H9 (cell line): Measurements from ENCODE around the gene PPP1CC. TPM values are rescaled to one million over a fixed set of nuclear protein-coding genes. Genes with fewer than 3 reads are reported as not detected.

Experiments
- DNase-seq: peaks from one replicate; pipeline ENCODE4 v3.0.0-alpha.2; 2017
- H2AFZ ChIP-seq: one replicate; pipeline ENCODE4 v1.6.1; 2013; ENCODE audit warnings: mild to moderate bottlenecking, low read length, control low read depth, moderate library complexity
- H2AK5ac ChIP-seq: 2 replicates; pipeline ENCODE4 v1.6.1; 2013; ENCODE audit warnings: low read length, control low read depth, mixed read lengths; ENCODE audit not compliant: insufficient read length
- H2BK120ac ChIP-seq: one replicate; pipeline ENCODE4 v1.6.1; 2013; ENCODE audit warnings: low read depth, mild to moderate bottlenecking, low read length, control low read depth, inconsistent platforms; ENCODE audit not compliant: poor library complexity, severe bottlenecking
- H2BK12ac ChIP-seq: 2 replicates; pipeline ENCODE4 v1.6.1; 2013; ENCODE audit warnings: low read length, control low read depth, mixed read lengths, low read depth; ENCODE audit not compliant: insufficient read length
- H2BK15ac ChIP-seq: 2 replicates; pipeline ENCODE4 v1.6.1; 2013; ENCODE audit warnings: low read depth, low read length, control low read depth
- H2BK20ac ChIP-seq: one replicate; pipeline ENCODE4 v1.6.1; 2013; ENCODE audit warnings: low read depth, mild to moderate bottlenecking, low read length, control low read depth, inconsistent platforms; ENCODE audit not compliant: poor library complexity, severe bottlenecking
- H2BK5ac ChIP-seq: 2 replicates; pipeline ENCODE4 v1.6.1; 2013; ENCODE audit warnings: low read length, control low read depth, mixed read lengths; ENCODE audit not compliant: insufficient read length
- H3K14ac ChIP-seq: 2 replicates; pipeline ENCODE4 v1.6.1; 2013; ENCODE audit warnings: low read length, control low read depth; ENCODE audit not compliant: insufficient read depth
- H3K18ac ChIP-seq: 2 replicates; pipeline ENCODE4 v1.6.1; 2013; ENCODE audit warnings: low read depth, mild to moderate bottlenecking, mixed read lengths, low read length, control low read depth; ENCODE audit not compliant: insufficient read length
- H3K23ac ChIP-seq: 2 replicates; pipeline ENCODE4 v1.6.1; 2013; ENCODE audit warnings: low read length, control low read depth, mixed read lengths, low read depth; ENCODE audit not compliant: insufficient read length
- H3K23me2 ChIP-seq: 2 replicates; pipeline ENCODE4 v1.6.1; 2013; ENCODE audit warnings: low read depth, mild to moderate bottlenecking, mixed read lengths, low read length, control low read depth; ENCODE audit not compliant: insufficient read length, poor library complexity, severe bottlenecking
- H3K27ac ChIP-seq: 2 replicates; pipeline ENCODE4 v1.5.1; 2013; ENCODE audit warnings: low read length, control low read depth, mixed read lengths, low read depth; ENCODE audit not compliant: insufficient read length
- H3K27me3 ChIP-seq: 2 replicates; pipeline ENCODE4 v1.6.1; 2013; ENCODE audit warnings: low read length, control low read depth, inconsistent platforms; ENCODE audit not compliant: insufficient read depth
- H3K4ac ChIP-seq: 2 replicates; pipeline ENCODE4 v1.6.1; 2013; ENCODE audit warnings: low read depth, mild to moderate bottlenecking, control low read depth, inconsistent platforms, low read length, moderate library complexity
- H3K4me1 ChIP-seq: 2 replicates; pipeline ENCODE4 v1.6.1; 2013; ENCODE audit warnings: low read length, control low read depth, inconsistent platforms; ENCODE audit not compliant: insufficient read depth
- H3K4me2 ChIP-seq: 2 replicates; pipeline ENCODE4 v1.6.1; 2013; ENCODE audit warnings: low read length, control low read depth, mixed read lengths; ENCODE audit not compliant: insufficient read length, insufficient read depth
- H3K56ac ChIP-seq: 2 replicates; pipeline ENCODE4 v1.6.1; 2013; ENCODE audit warnings: low read depth, mild to moderate bottlenecking, mixed read lengths, low read length, control low read depth; ENCODE audit not compliant: insufficient read length
- H3K79me1 ChIP-seq: 2 replicates; pipeline ENCODE4 v1.6.1; 2013; ENCODE audit warnings: low read depth, mild to moderate bottlenecking, moderate library complexity, low read length, control low read depth, inconsistent platforms; ENCODE audit not compliant: insufficient read depth, poor library complexity, severe bottlenecking
- H3K79me2 ChIP-seq: 2 replicates; pipeline ENCODE4 v1.6.1; 2013; ENCODE audit warnings: low read length, control low read depth, inconsistent platforms; ENCODE audit not compliant: insufficient read depth
- H3K9ac ChIP-seq: 2 replicates; pipeline ENCODE4 v1.6.1; 2013; ENCODE audit warnings: low read length, control low read depth, mixed read lengths; ENCODE audit not compliant: insufficient read length; ENCODE audit errors: extremely low read depth
- H3K9me3 ChIP-seq: one replicate; pipeline ENCODE4 v1.6.1; 2013; ENCODE audit warnings: low read depth, low read length, inconsistent platforms; ENCODE audit not compliant: control insufficient read depth
- H3T11ph ChIP-seq: one replicate; pipeline ENCODE4 v1.6.1; 2013; ENCODE audit warnings: mild to moderate bottlenecking, low read length, control low read depth, inconsistent platforms
- H4K20me1 ChIP-seq: one replicate; pipeline ENCODE4 v1.6.1; 2013; ENCODE audit not compliant: control insufficient read depth, insufficient read length, insufficient read depth
- H4K5ac ChIP-seq: 2 replicates; pipeline ENCODE4 v1.6.1; 2013; ENCODE audit warnings: low read depth, mild to moderate bottlenecking, mixed read lengths, low read length, control low read depth; ENCODE audit not compliant: insufficient read length
- H4K8ac ChIP-seq: replicated peaks from 2 replicates; pipeline ENCODE4 v1.6.1; 2013; ENCODE audit warnings: low read length, control low read depth, mixed read lengths, low read depth; ENCODE audit not compliant: insufficient read length
- H4K91ac ChIP-seq: 2 replicates; pipeline ENCODE4 v1.6.1; 2013; ENCODE audit warnings: low read depth, mild to moderate bottlenecking, moderate library complexity, mixed read lengths, low read length, control low read depth; ENCODE audit not compliant: insufficient read length
- H3K27ac Mint-ChIP-seq, 3 experiments: 2 replicates in 2 of 3; 3 replicates in 1 of 3; pipeline ENCODE4 v1.8.0; 2020 to 2021; ENCODE audit warnings: mixed read lengths in 3 of 3, mild to moderate bottlenecking in 1 of 3, moderate library complexity in 1 of 3
- H3K27me3 Mint-ChIP-seq: 2 replicates; pipeline ENCODE4 v1.8.0; 2021; ENCODE audit warnings: low read depth, mild to moderate bottlenecking, moderate library complexity, mixed read lengths
- H3K36me3 Mint-ChIP-seq, 3 experiments: 2 replicates in 2 of 3; 3 replicates in 1 of 3; pipeline ENCODE4 v1.8.0; 2020 to 2021; ENCODE audit warnings: low read depth in 3 of 3, mixed read lengths in 3 of 3; ENCODE audit not compliant: insufficient read depth in 1 of 3
- H3K4me1 Mint-ChIP-seq, 2 experiments: 2 replicates each; pipeline ENCODE4 v1.8.0; 2020; ENCODE audit warnings: mixed read lengths in 2 of 2
- H3K4me3 Mint-ChIP-seq, 2 experiments: 2 replicates in 1 of 2; 3 replicates in 1 of 2; pipeline ENCODE4 v1.8.0; 2020 to 2021; ENCODE audit warnings: mild to moderate bottlenecking in 2 of 2, mixed read lengths in 2 of 2, moderate library complexity in 1 of 2
- H3K9me3 Mint-ChIP-seq, 2 experiments: 2 replicates in 1 of 2; 3 replicates in 1 of 2; pipeline ENCODE4 v1.8.0; 2020; ENCODE audit warnings: mild to moderate bottlenecking in 2 of 2, mixed read lengths in 2 of 2, moderate library complexity in 1 of 2
- CTCF ChIP-seq: fragments of 200-600 bp; sonication (generic); conservative IDR thresholded peaks from 3 replicates; pipeline ENCODE4 v1.8.0; 2021; ENCODE audit warnings: antibody characterized with exemption, mild to moderate bottlenecking
- WGBS: extraction: QIAGEN DNeasy Blood & Tissue Kit; methylation state at CpG from one replicate; pipeline ENCODE4 v1.1.7; 2013; ENCODE audit warnings: missing lambda C conversion rate, low lambda C conversion rate, mixed read lengths; ENCODE audit not compliant: insufficient read length; ENCODE audit errors: extremely low coverage; 5-methylcytosine and 5-hydroxymethylcytosine counted together
- total RNA-seq: library from RNA; stranded (reverse); gene quantifications from 2 replicates; pipeline ENCODE4 v1.2.1, GENCODE V29; 2021

The PPP1CC gene
- total RNA-seq, 1 experiment from 2014 or later: 286 TPM

DNA sequence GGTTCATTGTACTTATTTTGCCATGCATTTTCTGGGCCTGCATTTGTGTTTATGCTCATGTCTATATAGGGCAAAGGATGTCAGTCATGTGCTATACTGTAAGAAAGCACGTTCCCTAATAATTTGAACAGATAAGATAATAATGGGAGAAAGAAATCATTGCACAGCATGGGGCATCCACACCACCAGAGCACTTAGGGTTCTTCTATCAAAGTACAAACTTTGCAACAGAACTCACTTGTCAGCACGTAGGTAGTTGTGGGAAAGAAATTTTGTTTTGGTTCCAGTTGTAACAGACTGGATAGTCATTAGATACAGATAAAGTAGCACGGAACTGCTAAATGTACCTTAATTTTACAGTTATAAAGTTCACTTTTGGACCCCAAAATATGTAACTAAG is 10.1 kb downstream of the PPP1CC start:
- Histone ChIP-seq H2AK5ac (no peak overlapping the region), H4K20me1 (no peaks in the 10 kb centered on the region), H2BK5ac (no peak overlapping the region), H4K91ac (no peak overlapping the region), H2BK20ac (no peak overlapping the region), H4K8ac (no peak overlapping the region), H3K79me2 (peaks cover 57% of the 10 kb centered on the region), H3K27me3 (no peaks in the 10 kb centered on the region), H2BK15ac (no peak overlapping the region), H2BK12ac (no peak overlapping the region), H3K56ac (no peak overlapping the region), H2BK120ac (no peak overlapping the region), H3K9ac (no peak overlapping the region), H3K4ac (no peak overlapping the region), H3K9me3 (no peaks in the 10 kb centered on the region), H3K18ac (no peak overlapping the region), H3T11ph (no peak overlapping the region), H3K14ac (no peak overlapping the region), H3K23me2 (peaks cover 3% of the 10 kb centered on the region), H3K4me1 (no peaks in the 10 kb centered on the region), H2AFZ (no peak overlapping the region), H3K4me2 (no peak overlapping the region), H3K79me1 (peaks cover 5% of the 10 kb centered on the region), H3K27ac (no peak overlapping the region), H4K5ac (no peak overlapping the region), H3K23ac (no peak overlapping the region)
- no peak for DNase-seq
- no peaks in the 10 kb centered on the region for H3K9me3 Mint-ChIP-seq
- no peak for TF ChIP-seq CTCF
- H3K27me3 Mint-ChIP-seq: no peaks in the 10 kb centered on the region
- WGBS: no CpG with 5 or more reads among the region's 3 CpGs
- H3K4me3 Mint-ChIP-seq: no peak overlapping the region
- H3K27ac Mint-ChIP-seq: peak overlapping the region in 2 of 3 experiments; percentile 76 to 80; a peak in 1 of 7 replicates
- H3K36me3 Mint-ChIP-seq: peaks cover 48 to 73% (median 71%) of the 10 kb centered on the region in 3 experiments
- peaks cover 16 to 28% of the 10 kb centered on the region in 2 experiments for H3K4me1 Mint-ChIP-seq
